Esophagus squamous epithelium (tissue), 5 donors: ENCODE results near the gene DNAJC13. TPM values are rescaled to one million over a fixed set of nuclear protein-coding genes. Genes with fewer than 3 reads are reported as not detected.

Experiments used
- DNase-seq: peaks from one replicate; lab custom pipeline; 2025; lab: John Stamatoyannopoulos, UW
- H3K27ac ChIP-seq, 4 donors: fragments of 200-600 bp; sonication (generic); one replicate each; pipeline ENCODE4 v1.5.1; 2016 to 2019; ENCODE audit warnings: mild to moderate bottlenecking in 1 of 4
- H3K27me3 ChIP-seq, 4 donors: fragments of 200-600 bp; sonication (generic); 1 replicate in 3 of 4; 2 replicates in 1 of 4; pipeline versions ENCODE4 v1.5.1 to v1.6.0; 2017 to 2021; ENCODE audit warnings: antibody characterized with exemption in 1 of 4
- H3K36me3 ChIP-seq, 3 donors: fragments of 200-600 bp; sonication (generic); one replicate each; pipeline ENCODE4 v1.5.1; 2016 to 2019
- H3K4me1 ChIP-seq, 3 donors: fragments of 200-600 bp; sonication (generic); one replicate each; pipeline ENCODE4 v1.5.1; 2017 to 2019
- H3K4me3 ChIP-seq, 4 donors: fragments of 200-600 bp; sonication (generic); 1 replicate in 3 of 4; 2 replicates in 1 of 4; pipeline ENCODE4 v1.5.1; 2016 to 2019; ENCODE audit warnings: mild to moderate bottlenecking in 2 of 4, moderate library complexity in 1 of 4
- H3K9me3 ChIP-seq, 3 donors: fragments of 200-600 bp; sonication (generic); one replicate each; pipeline ENCODE4 v1.5.1; 2016 to 2019
- CTCF ChIP-seq, 6 experiments: fragments of 450-650 bp in 4 of 6; fragments of 200-600 bp in 2 of 6; sonication (generic) in 2 of 6; IDR thresholded peaks; one replicate each; pipeline ENCODE4 v1.5.1; 2016 to 2019; ENCODE audit warnings: antibody characterized with exemption in 6 of 6, mild to moderate bottlenecking in 4 of 6, moderate library complexity in 4 of 6
- POLR2A ChIP-seq, 4 donors: fragments of 450-650 bp; IDR thresholded peaks; one replicate each; pipeline ENCODE4 v1.6.1; 2017; ENCODE audit warnings: antibody characterized with exemption in 4 of 4, mild to moderate bottlenecking in 4 of 4, moderate library complexity in 3 of 4
- WGBS, 2 donors: methylation state at CpG; one replicate each; pipeline ENCODE4 v1.1.5; 2018; 5-methylcytosine and 5-hydroxymethylcytosine counted together
- intact Hi-C: fragments of 100-400 bp; cut with DNase I; formaldehyde crosslinking; loops from one replicate; pipeline ENCODE4 v1.15.0; 2022
- total RNA-seq, 4 donors: library from RNA; depleted of rRNA; stranded (reverse); fragments of >200 nt; gene quantifications; one replicate each; pipeline ENCODE4 v1.1.0, GENCODE V29; 2016
- donor health status: DM: yes; HTN: yes; CAD: no.

The DNAJC13 gene
- total RNA-seq, 4 donors from 2014 or later = 23.0 to 36.4 (median 25.9) TPM

GRCh38 chr3:132544130-132544529, 126.8 kb downstream of the DNAJC13 start:
- Histone ChIP-seq H3K4me3 (no peak overlapping the region), H3K27ac (no peak overlapping the region), H3K9me3 (no peaks in the 10 kb centered on the region), H3K27me3 (no peaks in the 10 kb centered on the region), H3K4me1 (peaks cover 0 to 19% (median 0%) of the 10 kb centered on the region in 3 donors), H3K36me3 (peaks cover 0 to 25% (median 0%) of the 10 kb centered on the region in 3 donors)
- no peak for DNase-seq
- 79 to 100% methylated on average over 2 of the region's 2 CpGs for WGBS, 2 donors
- no peak for TF ChIP-seq CTCF (IDR thresholded peaks at IDR 0.05)
- TF ChIP-seq POLR2A (IDR thresholded peaks at IDR 0.05) = no peak
- intact Hi-C loops = no loop called here

DNA sequence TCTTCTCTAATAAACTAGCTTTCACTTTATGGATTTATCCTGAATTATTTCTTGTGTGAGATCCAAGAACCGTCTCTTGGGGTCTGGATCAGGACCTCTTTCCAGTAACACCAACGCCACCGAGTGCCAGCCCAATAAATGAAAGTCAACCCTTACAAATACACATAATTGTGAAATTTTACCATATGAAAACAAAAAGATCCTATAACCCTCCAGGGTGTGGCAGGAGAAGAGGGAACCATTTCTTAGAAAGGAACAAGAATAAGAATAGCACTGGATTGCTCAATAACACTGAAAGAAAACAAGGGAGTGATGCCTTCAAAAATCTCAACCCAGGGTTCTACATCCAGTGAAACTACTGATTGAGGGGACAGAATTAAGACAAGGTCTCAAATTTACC, 128.2 kb downstream of the DNAJC13 start:
- no peaks in the 10 kb centered on the region for H3K27me3 ChIP-seq
- 58 to 77% methylated on average over 3 of the region's 3 CpGs for WGBS, 2 donors
- peaks cover 0 to 12% (median 0%) of the 10 kb centered on the region in 3 donors for H3K36me3 ChIP-seq
- peaks cover 0 to 14% (median 6%) of the 10 kb centered on the region in 3 donors for H3K4me1 ChIP-seq
- no peak for DNase-seq
- no peak overlapping the region for H3K4me3 ChIP-seq
- TF ChIP-seq CTCF (IDR thresholded peaks at IDR 0.05) (no peak), POLR2A (IDR thresholded peaks at IDR 0.05) (no peak)
- intact Hi-C loops = no loop called here
- H3K27ac ChIP-seq = no peak overlapping the region
- H3K9me3 ChIP-seq = no peaks in the 10 kb centered on the region

DNA sequence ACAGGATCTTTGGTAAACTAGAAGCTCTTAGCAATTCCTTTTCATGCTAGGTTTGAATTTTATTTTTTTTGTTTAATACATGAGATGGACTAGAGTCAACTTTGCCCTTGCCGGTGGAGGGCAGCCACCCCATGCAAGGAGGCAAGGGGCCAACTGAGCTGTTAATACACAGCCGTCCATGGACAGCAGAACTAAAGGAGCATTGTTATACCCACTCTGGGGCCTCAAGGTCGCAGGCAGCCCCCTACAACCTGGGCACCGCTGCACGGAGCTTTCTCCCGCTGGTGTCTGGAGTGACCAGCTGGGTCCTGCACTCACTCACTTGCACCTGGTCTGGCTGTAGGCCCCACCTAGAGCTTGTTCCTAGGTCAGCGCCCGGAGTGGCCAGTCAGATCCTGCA, 131.9 kb downstream of the DNAJC13 start:
- H3K36me3 ChIP-seq = no peaks in the 10 kb centered on the region
- no peaks in the 10 kb centered on the region for H3K27me3 ChIP-seq
- WGBS, 2 donors = 91 to 94% methylated on average over 5 to 6 of the region's 8 CpGs
- no peak for TF ChIP-seq CTCF (IDR thresholded peaks at IDR 0.05)
- no peak for TF ChIP-seq POLR2A (IDR thresholded peaks at IDR 0.05)
- H3K9me3 ChIP-seq = no peaks in the 10 kb centered on the region
- H3K4me1 ChIP-seq = peaks cover 0 to 11% (median 10%) of the 10 kb centered on the region in 3 donors
- no peak overlapping the region for H3K27ac ChIP-seq
- intact Hi-C loops = no loop called here
- DNase-seq = no peak
- no peak overlapping the region for H3K4me3 ChIP-seq

DNA sequence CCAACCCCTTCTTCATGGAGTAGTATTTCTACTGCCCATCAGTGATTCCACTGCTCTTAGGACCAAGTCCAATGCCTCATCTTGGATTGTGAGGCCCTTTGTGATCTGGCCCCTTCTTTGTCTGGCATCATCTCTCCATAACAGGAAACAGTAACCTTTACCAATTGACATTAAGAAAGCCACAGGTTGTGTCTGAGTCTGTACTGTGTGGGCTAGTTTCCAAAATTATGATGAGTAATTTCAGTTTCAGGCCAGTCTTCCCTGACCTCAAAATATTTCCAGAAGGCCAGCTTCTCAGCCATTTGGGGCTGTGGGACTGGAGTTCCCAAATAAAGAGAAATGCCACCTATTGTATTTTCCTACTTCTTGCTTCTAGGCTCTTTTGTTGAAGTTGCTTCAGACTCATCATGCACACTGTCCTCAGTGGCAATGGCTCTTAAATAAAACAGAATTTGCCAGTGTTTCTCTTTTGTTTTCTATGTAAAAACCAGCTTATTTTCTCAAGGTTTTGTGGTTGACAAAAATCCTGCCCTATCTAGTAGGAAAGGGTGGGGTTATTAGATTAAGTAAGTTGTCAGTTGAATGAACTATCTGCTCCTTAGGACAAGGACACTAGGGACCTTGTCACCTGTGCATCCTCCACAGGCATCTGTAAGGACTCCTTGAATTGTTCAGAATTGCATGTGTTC, 132.7 kb downstream of the DNAJC13 start:
- no peak overlapping the region for H3K4me3 ChIP-seq
- H3K27me3 ChIP-seq = no peaks in the 10 kb centered on the region
- intact Hi-C loops = no loop called here
- no peak for DNase-seq
- peaks cover 0 to 18% (median 12%) of the 10 kb centered on the region in 3 donors for H3K4me1 ChIP-seq
- no peak overlapping the region for H3K27ac ChIP-seq
- TF ChIP-seq CTCF (IDR thresholded peaks at IDR 0.05) (no peak), POLR2A (IDR thresholded peaks at IDR 0.05) (no peak)
- H3K36me3 ChIP-seq = no peaks in the 10 kb centered on the region
- no peaks in the 10 kb centered on the region for H3K9me3 ChIP-seq

- no peaks in the 10 kb centered on the region for H3K36me3 ChIP-seq
- TF ChIP-seq CTCF (IDR thresholded peaks at IDR 0.05) (no peak), POLR2A (IDR thresholded peaks at IDR 0.05) (no peak)
- DNase-seq = no peak
- H3K4me3 ChIP-seq = no peak overlapping the region
- H3K27ac ChIP-seq = no peak overlapping the region
- no peaks in the 10 kb centered on the region for H3K27me3 ChIP-seq
- peaks cover 0 to 18% (median 12%) of the 10 kb centered on the region in 3 donors for H3K4me1 ChIP-seq
- WGBS, 2 donors = 66 to 69% methylated on average over 3 of the region's 3 CpGs
- intact Hi-C loops = no loop called here
- H3K9me3 ChIP-seq = no peaks in the 10 kb centered on the region
Observed at GRCh38 chr3:132550579-132551305, 133.4 kb downstream of the DNAJC13 start.
